Neural crest cell (in vitro differentiated cells): ENCODE results near the gene MEIOC. TPM values are rescaled to one million over a fixed set of nuclear protein-coding genes. Genes with fewer than 3 reads are reported as not detected.
A peak's percentile ranks its signal among the peaks of the same experiment; 100 is the strongest.
"Not testable (repeated sequence)": the region's sequence is repeated elsewhere in the genome, so short reads cannot be mapped to it uniquely, and the experiment has no call there.

Experiments
- DNase-seq: peaks from one replicate; pipeline ENCODE4 v3.0.0; 2021; ENCODE audit warnings: low read depth, mixed read lengths, low spot score
- H3K27ac Mint-ChIP-seq: one replicate; pipeline ENCODE4 v1.8.0; 2021; ENCODE audit warnings: mild to moderate bottlenecking, mixed read lengths; ENCODE audit not compliant: unreplicated experiment
- H3K27me3 Mint-ChIP-seq: 2 replicates; pipeline ENCODE4 v1.8.0; 2021; ENCODE audit warnings: low read depth, mild to moderate bottlenecking, mixed read lengths
- H3K36me3 Mint-ChIP-seq: 2 replicates; pipeline ENCODE4 v1.8.0; 2021; ENCODE audit warnings: low read depth, mild to moderate bottlenecking, mixed read lengths
- H3K4me1 Mint-ChIP-seq: 2 replicates; pipeline ENCODE4 v1.8.0; 2021; ENCODE audit warnings: mixed read lengths
- H3K4me3 Mint-ChIP-seq: one replicate; pipeline ENCODE4 v1.8.0; 2021; ENCODE audit warnings: mild to moderate bottlenecking, mixed read lengths
- H3K9me3 Mint-ChIP-seq: 2 replicates; pipeline ENCODE4 v1.8.0; 2021; ENCODE audit warnings: mixed read lengths
- total RNA-seq: library from RNA; stranded (reverse); gene quantifications from 2 replicates; pipeline ENCODE4 v1.2.1, GENCODE V29; 2021
- TF ChIP-seq, protein P1 (sequence below): fragments of 200-600 bp; sonication (generic); conservative IDR thresholded peaks from 2 replicates; pipeline ENCODE4 v1.5.0; 2021; ENCODE audit warnings: antibody characterized with exemption, mild to moderate bottlenecking

MEIOC gene
- total RNA-seq, 1 donor from 2014 or later, result 0.70 TPM

DNA sequence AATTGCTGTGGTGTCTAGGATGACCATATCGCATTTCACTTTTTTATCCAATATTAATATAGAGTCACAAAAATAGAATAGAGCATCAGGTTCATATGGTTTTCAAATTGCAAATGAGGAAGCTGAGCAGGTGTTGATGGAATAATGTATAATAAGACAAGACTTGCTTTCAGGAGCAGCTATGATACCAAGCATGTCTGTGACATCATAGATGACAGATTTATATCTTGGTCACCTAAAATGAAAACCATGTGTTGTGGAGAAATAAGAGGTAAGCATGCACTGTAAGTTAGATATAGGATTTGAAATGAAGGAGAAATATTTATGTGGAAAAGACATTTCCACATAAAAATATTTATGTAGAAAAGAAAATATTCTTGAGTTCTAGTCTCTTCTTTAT lies 8.6 kb downstream of the MEIOC start:
- Mint-ChIP-seq H3K4me1 (no peaks in the 10 kb centered on the region), H3K9me3 (no peaks in the 10 kb centered on the region), H3K27ac (no peak overlapping the region), H3K36me3 (no peaks in the 10 kb centered on the region), H3K27me3 (no peaks in the 10 kb centered on the region), H3K4me3 (no peak overlapping the region)
- TF ChIP-seq, protein P1, sequence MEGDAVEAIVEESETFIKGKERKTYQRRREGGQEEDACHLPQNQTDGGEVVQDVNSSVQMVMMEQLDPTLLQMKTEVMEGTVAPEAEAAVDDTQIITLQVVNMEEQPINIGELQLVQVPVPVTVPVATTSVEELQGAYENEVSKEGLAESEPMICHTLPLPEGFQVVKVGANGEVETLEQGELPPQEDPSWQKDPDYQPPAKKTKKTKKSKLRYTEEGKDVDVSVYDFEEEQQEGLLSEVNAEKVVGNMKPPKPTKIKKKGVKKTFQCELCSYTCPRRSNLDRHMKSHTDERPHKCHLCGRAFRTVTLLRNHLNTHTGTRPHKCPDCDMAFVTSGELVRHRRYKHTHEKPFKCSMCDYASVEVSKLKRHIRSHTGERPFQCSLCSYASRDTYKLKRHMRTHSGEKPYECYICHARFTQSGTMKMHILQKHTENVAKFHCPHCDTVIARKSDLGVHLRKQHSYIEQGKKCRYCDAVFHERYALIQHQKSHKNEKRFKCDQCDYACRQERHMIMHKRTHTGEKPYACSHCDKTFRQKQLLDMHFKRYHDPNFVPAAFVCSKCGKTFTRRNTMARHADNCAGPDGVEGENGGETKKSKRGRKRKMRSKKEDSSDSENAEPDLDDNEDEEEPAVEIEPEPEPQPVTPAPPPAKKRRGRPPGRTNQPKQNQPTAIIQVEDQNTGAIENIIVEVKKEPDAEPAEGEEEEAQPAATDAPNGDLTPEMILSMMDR, result no peak
- no peak for DNase-seq

DNA sequence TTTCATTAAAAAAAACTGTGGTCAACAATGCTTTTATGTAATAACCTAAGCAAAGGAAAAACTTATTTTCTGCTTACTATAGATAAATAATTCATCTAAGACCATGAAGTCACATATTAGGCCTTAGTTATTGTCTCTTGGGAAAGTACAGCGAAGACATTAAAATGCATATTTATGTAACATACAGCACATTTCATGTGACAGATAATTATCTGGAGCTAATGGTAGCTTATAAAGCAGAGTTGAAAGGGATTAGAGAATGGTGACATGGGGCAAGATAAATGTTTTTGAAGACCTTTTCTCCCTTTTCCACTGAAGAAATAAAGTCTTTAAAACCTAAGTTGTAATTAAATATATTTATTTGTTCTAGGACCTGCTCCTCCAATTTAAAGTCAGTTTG lies 9.7 kb downstream of the MEIOC start:
- Mint-ChIP-seq H3K9me3 (no peaks in the 10 kb centered on the region), H3K36me3 (no peaks in the 10 kb centered on the region), H3K27me3 (no peaks in the 10 kb centered on the region), H3K27ac (no peak overlapping the region), H3K4me1 (no peaks in the 10 kb centered on the region), H3K4me3 (no peak overlapping the region)
- TF ChIP-seq, protein P1, result no peak
- no peak for DNase-seq

DNA sequence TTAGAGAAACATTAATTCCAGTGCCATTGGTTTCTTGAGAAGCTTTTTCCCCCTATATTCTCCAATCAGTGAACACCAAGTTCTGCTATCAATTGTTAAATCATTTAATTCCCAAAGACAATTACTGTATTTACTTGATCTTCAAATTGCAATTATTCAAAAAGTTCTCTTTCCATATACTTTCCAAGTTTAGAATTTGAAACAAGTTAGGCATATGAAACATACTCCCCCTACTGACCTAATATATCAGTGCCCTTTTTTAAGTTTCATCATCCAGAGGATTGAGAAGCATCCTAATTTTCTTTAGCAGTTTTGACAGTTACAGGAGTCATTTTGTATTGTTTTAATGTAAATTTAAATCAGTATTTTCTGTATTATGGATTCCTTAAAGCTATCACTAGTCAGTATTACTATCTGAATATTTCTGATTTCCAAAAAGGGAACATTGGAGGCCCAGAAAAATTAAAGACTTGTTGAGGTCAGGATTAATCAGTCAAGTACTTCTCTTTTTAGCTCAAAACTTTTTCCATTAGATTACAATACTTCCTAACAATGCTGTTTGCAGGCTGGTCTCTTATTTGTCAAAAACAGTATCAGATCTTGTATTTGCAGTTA lies 16.3 kb downstream of the MEIOC start:
- Mint-ChIP-seq H3K27ac (no peak overlapping the region), H3K9me3 (no peaks in the 10 kb centered on the region), H3K27me3 (no peaks in the 10 kb centered on the region), H3K36me3 (no peaks in the 10 kb centered on the region), H3K4me3 (no peak overlapping the region), H3K4me1 (peaks cover 4% of the 10 kb centered on the region)
- no peak for DNase-seq
- TF ChIP-seq, protein P1, result peak; percentile 77

DNA sequence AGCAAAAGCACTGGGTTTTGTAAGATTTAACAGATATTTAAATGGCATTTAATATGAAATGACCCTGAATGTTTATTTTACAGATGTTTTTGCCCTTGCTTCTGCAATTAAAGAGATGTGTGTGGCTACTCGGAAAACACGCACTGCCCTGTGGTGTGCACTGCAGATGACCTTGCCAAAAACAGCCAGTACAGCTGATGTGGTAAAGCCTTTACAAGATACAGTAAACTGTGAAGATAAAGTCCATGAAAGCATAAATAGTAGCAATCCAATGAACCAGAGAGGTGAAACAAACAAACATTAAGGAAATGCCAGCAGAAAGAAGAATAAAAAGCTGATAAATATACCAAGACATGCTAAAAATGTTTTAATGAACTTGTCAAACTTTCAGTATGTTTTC lies 17.6 kb downstream of the MEIOC start:
- Mint-ChIP-seq H3K9me3 (no peaks in the 10 kb centered on the region), H3K4me3 (no peak overlapping the region), H3K27me3 (no peaks in the 10 kb centered on the region), H3K27ac (no peak overlapping the region), H3K4me1 (peaks cover 4% of the 10 kb centered on the region), H3K36me3 (peaks cover 2% of the 10 kb centered on the region)
- DNase-seq, result no peak
- TF ChIP-seq, protein P1, result no peak

DNA sequence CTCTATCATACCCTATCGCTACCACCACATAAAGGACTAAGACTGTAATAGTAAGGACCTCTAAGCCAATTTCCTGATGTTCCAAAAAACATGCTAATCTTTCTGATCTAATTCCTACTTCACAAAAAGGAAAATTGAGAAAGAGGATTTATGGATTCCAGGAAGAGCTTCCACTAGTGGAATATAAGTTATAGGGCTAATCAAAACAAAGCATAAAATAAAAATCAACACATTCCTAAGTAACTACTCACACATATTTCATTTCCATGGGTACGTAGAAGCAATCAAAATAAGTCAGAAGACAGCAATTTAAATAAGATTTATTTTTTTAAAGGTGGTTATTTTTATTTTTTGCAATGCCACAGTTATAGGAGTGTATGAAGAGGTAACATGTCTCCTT lies 20.9 kb downstream of the MEIOC start:
- H3K4me3 Mint-ChIP-seq, result no peak overlapping the region
- no peaks in the 10 kb centered on the region for H3K27me3 Mint-ChIP-seq
- no peaks in the 10 kb centered on the region for H3K9me3 Mint-ChIP-seq
- H3K27ac Mint-ChIP-seq, result no peak overlapping the region
- peaks cover 4% of the 10 kb centered on the region for H3K4me1 Mint-ChIP-seq
- no peak for DNase-seq
- peaks cover 8% of the 10 kb centered on the region for H3K36me3 Mint-ChIP-seq
- TF ChIP-seq, protein P1, result no peak

DNA sequence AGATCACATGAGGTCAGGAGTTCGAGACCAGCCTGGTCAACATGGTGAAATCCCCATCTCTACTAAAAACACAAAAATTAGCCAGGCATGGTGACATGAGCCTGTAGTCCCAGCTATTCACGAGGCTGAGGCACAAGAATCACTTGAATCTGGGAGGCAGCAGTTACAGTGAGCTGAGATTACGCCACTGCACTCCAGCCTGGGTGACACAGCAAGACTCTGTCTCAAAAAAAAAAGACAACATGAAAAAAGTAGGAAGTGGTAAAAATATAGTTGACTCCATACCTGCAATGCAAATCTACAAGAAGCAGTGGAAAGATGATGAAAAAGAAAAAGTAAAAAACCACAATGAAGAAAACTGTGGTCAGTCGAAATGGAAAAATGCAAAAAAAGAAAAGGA lies 27.0 kb downstream of the MEIOC start:
- not testable (repeated sequence) for H3K9me3 Mint-ChIP-seq, DNase-seq, H3K36me3 Mint-ChIP-seq, H3K27me3 Mint-ChIP-seq, H3K27ac Mint-ChIP-seq, H3K4me1 Mint-ChIP-seq, H3K4me3 Mint-ChIP-seq
